GM21423 (cell line): ENCODE measurements around the gene GKN1.
"Not testable (repeated sequence)": the region's sequence is repeated elsewhere in the genome, so short reads cannot be mapped to it uniquely, and the experiment has no call there.

Experiments used
- ATAC-seq: cut with Tn5 transposase; IDR thresholded peaks from one replicate; pipeline ENCODE4 v1.9.1; 2021; ENCODE audit warnings: mild to moderate bottlenecking, moderate library complexity; ENCODE audit not compliant: unreplicated experiment

The GKN1 gene

GRCh38 chr2:68974251-68974650 lies at the start of gene GKN1:
TSS of gene GKN1 (plus strand) at chr2:68974636. CDS start at chr2:68974678, 42 bp downstream.
- no peak for ATAC-seq

GRCh38 chr2:68925295-68925896 lies 49.0 kb upstream of the GKN1 start:
- no peak for ATAC-seq

GRCh38 chr2:68926796-68927195 lies 47.6 kb upstream of the GKN1 start:
- ATAC-seq, result no peak

GRCh38 chr2:68931149-68931711 lies 43.2 kb upstream of the GKN1 start:
- ATAC-seq, result no peak

GRCh38 chr2:68931799-68932198 lies 42.6 kb upstream of the GKN1 start:
- ATAC-seq, result no peak

- no peak for ATAC-seq
These were observed 42.0 kb upstream of the GKN1 start for GRCh38 chr2:68932402-68932801.

GRCh38 chr2:68934021-68934420 lies 40.4 kb upstream of the GKN1 start:
- ATAC-seq, result no peak

- ATAC-seq, result no peak
These were observed 39.0 kb upstream of the GKN1 start for GRCh38 chr2:68935471-68935870.

- ATAC-seq, result no peak
These were observed 38.0 kb upstream of the GKN1 start for GRCh38 chr2:68936427-68936826.

GRCh38 chr2:68936889-68937288 lies 37.5 kb upstream of the GKN1 start:
- ATAC-seq, result no peak

GRCh38 chr2:68937346-68938055 lies 36.9 kb upstream of the GKN1 start:
- ATAC-seq, result no peak

GRCh38 chr2:68938938-68939337 lies 35.5 kb upstream of the GKN1 start:
- ATAC-seq, result no peak

GRCh38 chr2:68939962-68940361 lies 34.5 kb upstream of the GKN1 start:
- ATAC-seq, result no peak

- ATAC-seq, result no peak
These were observed 34.1 kb upstream of the GKN1 start for GRCh38 chr2:68940369-68940768.

GRCh38 chr2:68942827-68943226 lies 31.6 kb upstream of the GKN1 start:
- ATAC-seq, result no peak

- ATAC-seq, result no peak
These were observed 30.6 kb upstream of the GKN1 start for GRCh38 chr2:68943581-68944568.

- no peak for ATAC-seq
These were observed 28.3 kb upstream of the GKN1 start for GRCh38 chr2:68946117-68946516.

GRCh38 chr2:68948710-68949109 lies 25.7 kb upstream of the GKN1 start:
- no peak for ATAC-seq

- ATAC-seq, result no peak
These were observed 22.5 kb upstream of the GKN1 start for GRCh38 chr2:68951899-68952298.

GRCh38 chr2:68952887-68953521 lies 21.4 kb upstream of the GKN1 start, which contains the start of gene GKN2:
TSS of gene GKN2 (minus strand) at chr2:68952893. CDS start at chr2:68952861, 32 bp downstream.
- ATAC-seq, result no peak

GRCh38 chr2:68955432-68955831 lies 19.0 kb upstream of the GKN1 start:
- not testable (repeated sequence) for ATAC-seq
